A673 (cell line): ENCODE results near the gene SLC28A1. TPM values are rescaled to one million over a fixed set of nuclear protein-coding genes. Genes with fewer than 3 reads are reported as not detected.

Source experiments
- BruUV-seq: library from RNA; stranded (reverse); fragments of 400-500 nt; replicated peaks from 2 replicates; lab custom pipeline; 2021; lab: Mats Ljungman, UMichigan
- CTCF ChIA-PET: fragments of 300-600 bp; sonication (Branson Sonifier 250); formaldehyde crosslinking; loops from one replicate; lab custom pipeline; 2022; ENCODE audit warnings: antibody characterized with exemption; lab: Charles Lee
- POLR2A ChIA-PET: fragments of 300-600 bp; sonication (Branson Sonifier 250); formaldehyde crosslinking; loops from one replicate; lab custom pipeline; 2022; ENCODE audit warnings: antibody characterized with exemption; ENCODE audit not compliant: low non-redundant PET; lab: Charles Lee
- DNase-seq: peaks from one replicate; pipeline ENCODE4 v3.0.0-alpha.2; 2015; ENCODE audit warnings: low spot score
- H3K27ac ChIP-seq: fragments of 200-600 bp; sonication (generic); 2 replicates; pipeline ENCODE4 v1.5.1; 2016; ENCODE audit warnings: mixed run types, low read depth, mild to moderate bottlenecking, mixed read lengths, antibody characterized with exemption, low read length; ENCODE audit not compliant: poor library complexity, severe bottlenecking
- H3K27me3 ChIP-seq: fragments of 200-600 bp; sonication (generic); replicated peaks from 2 replicates; pipeline ENCODE4 v1.6.1; 2017; ENCODE audit warnings: mixed run types, low read depth, mild to moderate bottlenecking, mixed read lengths, antibody characterized with exemption, low read length; ENCODE audit not compliant: insufficient read depth, poor library complexity
- H3K36me3 ChIP-seq: fragments of 200-600 bp; sonication (generic); 2 replicates; pipeline ENCODE4 v1.6.1; 2016; ENCODE audit warnings: mixed run types, mild to moderate bottlenecking, mixed read lengths, antibody characterized with exemption, low read length; ENCODE audit not compliant: insufficient read depth, poor library complexity, severe bottlenecking
- H3K4me1 ChIP-seq: fragments of 200-600 bp; sonication (generic); 2 replicates; pipeline ENCODE4 v1.6.1; 2017; ENCODE audit warnings: mixed run types, mild to moderate bottlenecking, mixed read lengths, antibody characterized with exemption, low read length; ENCODE audit not compliant: insufficient read depth, poor library complexity, severe bottlenecking
- H3K4me3 ChIP-seq: fragments of 200-600 bp; sonication (generic); 2 replicates; pipeline ENCODE4 v1.5.1; 2016; ENCODE audit warnings: low read depth, mixed run types, mild to moderate bottlenecking, mixed read lengths, low read length; ENCODE audit not compliant: poor library complexity, severe bottlenecking
- H3K9me3 ChIP-seq: fragments of 200-600 bp; sonication (generic); 2 replicates; pipeline ENCODE4 v1.6.1; 2016; ENCODE audit warnings: mixed run types, low read depth, mild to moderate bottlenecking, mixed read lengths, antibody characterized with exemption, low read length; ENCODE audit not compliant: poor library complexity, severe bottlenecking
- CTCF ChIP-seq: fragments of 300-800, 200-600 bp; sonication (generic); conservative IDR thresholded peaks from 2 replicates; pipeline ENCODE4 v1.5.1; 2017; ENCODE audit warnings: low read depth, mild to moderate bottlenecking, antibody characterized with exemption, low read length, moderate library complexity, mixed read lengths
- EZH2 ChIP-seq: fragments of 200-600 bp; sonication (generic); IDR thresholded peaks from 2 replicates; pipeline ENCODE4 v1.6.1; 2017; ENCODE audit warnings: borderline replicate concordance, low read depth, mild to moderate bottlenecking, mixed read lengths, antibody characterized with exemption, low read length; ENCODE audit not compliant: poor library complexity, severe bottlenecking
- intact Hi-C: fragments of 100-400 bp; cut with micrococcal nuclease; formaldehyde crosslinking; loops from one replicate; pipeline ENCODE4 v1.10.0; 2022; ENCODE audit not compliant: unreplicated experiment
- total RNA-seq: library from RNA; stranded (reverse); gene quantifications from 2 replicates; pipeline ENCODE4 v1.2.3, GENCODE V29; 2021

The SLC28A1 gene
- total RNA-seq, 1 experiment from 2014 or later: not detected

DNA sequence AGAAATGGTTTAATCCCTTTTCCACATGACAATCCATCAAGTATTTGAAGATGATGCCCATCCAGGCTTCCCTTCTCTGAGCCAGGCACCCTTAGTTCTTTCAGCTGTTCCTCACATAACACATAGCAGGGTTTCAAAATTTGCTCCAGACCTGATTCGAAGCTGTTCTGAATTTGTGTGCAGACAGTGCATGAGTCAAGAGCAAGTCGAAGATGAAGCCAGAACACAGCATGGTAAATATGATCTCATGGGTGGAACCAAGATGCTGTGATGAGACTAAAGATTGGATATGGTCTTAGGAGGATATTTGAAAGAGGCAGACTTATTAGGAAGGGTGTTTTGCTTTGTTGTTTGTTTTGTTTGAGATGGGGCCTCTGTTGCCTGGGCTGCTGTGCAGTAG lies 64.6 kb downstream of the SLC28A1 start:
- ChIA-PET POLR2A (interaction anchor here (0.6 kb wide), 1 partner anchor 368 kb away, joined by 3 read pairs; no protein-coding TSS in a partner anchor), CTCF (no interaction called here)
- Histone ChIP-seq H3K27me3 (no peaks in the 10 kb centered on the region), H3K4me1 (no peaks in the 10 kb centered on the region), H3K36me3 (no peaks in the 10 kb centered on the region), H3K27ac (no peak overlapping the region), H3K9me3 (no peaks in the 10 kb centered on the region), H3K4me3 (no peak overlapping the region)
- no peak for TF ChIP-seq CTCF
- no peak for TF ChIP-seq EZH2
- BruUV-seq: no TSS peak
- DNase-seq: no peak
- intact Hi-C loops: no loop called here

DNA sequence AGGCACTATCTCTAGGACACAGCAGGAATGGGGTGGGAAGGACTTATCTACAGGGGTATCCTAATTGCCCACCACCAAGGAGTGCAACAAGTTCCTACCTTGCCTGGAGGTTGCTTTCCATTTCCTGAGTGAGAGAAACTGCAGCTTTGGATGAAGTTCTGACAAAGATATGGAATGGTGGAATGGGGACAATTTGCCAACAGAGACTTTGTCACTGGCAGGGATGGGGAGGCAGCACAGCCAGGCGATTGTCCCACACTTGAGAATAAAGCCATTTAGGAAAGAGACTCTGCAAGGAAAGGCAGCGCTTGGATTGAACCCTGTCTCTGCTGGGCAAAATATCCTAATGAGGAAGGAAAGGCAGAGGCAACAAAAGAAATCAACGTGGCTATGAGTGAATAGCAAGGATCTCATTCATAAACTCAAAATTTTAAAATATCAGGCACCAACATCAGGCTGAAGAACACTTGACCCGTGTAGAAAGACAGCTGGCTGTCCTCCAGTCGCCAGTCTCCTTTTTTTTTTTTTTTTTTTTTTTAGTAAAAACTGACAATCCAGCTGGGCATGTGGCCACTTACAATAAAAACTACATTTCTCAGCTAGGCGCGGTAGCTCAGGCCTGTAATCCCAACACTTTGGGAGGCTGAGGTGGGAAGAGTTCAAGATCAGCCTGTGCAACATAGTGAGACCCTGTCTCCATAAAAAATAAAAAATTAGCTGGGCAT lies 65.5 kb downstream of the SLC28A1 start:
- peaks cover 2% of the 10 kb centered on the region for H3K4me1 ChIP-seq
- H3K27me3 ChIP-seq: no peaks in the 10 kb centered on the region
- POLR2A ChIA-PET: no interaction called here
- no peaks in the 10 kb centered on the region for H3K9me3 ChIP-seq
- intact Hi-C loops: no loop called here
- BruUV-seq: no TSS peak
- no peak for DNase-seq
- H3K4me3 ChIP-seq: no peak overlapping the region
- H3K36me3 ChIP-seq: no peaks in the 10 kb centered on the region
- TF ChIP-seq EZH2 (no peak), CTCF (no peak)
- CTCF ChIA-PET: interaction anchor here (0.8 kb wide), 1 partner anchor 60 kb away, joined by 3 read pairs; no protein-coding TSS in a partner anchor
- no peak overlapping the region for H3K27ac ChIP-seq

DNA sequence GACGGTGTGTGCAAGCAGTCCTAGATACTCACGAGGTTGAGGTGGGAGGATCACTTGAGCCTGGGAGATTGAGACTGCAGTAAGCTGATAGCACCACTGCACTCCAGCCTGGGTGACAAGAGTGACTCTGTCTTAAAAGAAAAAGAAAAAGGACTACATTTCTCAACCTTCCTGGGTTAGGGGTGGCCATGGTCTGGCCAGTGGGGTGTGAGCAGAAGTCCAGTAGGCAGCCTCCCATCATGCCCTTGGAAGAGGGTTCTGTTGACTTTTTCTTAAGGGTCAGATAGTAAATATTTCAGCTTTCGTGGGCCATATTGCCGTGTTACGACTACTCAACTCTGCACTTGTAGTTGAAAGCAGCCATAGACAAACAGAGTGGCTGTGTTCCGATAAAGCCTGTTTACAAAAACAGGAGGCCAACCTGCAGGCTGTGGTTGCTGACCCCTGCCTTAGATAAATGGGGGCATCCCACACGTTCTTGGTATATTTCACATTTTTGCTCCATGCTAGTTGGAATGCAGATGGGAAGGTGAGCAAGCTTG lies 66.2 kb downstream of the SLC28A1 start:
- Histone ChIP-seq H3K36me3 (no peaks in the 10 kb centered on the region), H3K27me3 (no peaks in the 10 kb centered on the region), H3K4me1 (peaks cover 8% of the 10 kb centered on the region), H3K9me3 (no peaks in the 10 kb centered on the region), H3K4me3 (no peak overlapping the region), H3K27ac (no peak overlapping the region)
- intact Hi-C loops: no loop called here
- CTCF ChIA-PET: interaction anchor here (0.5 to 0.8 kb wide), 2 partner anchors 60 to 89 kb away, joined by 3 read pairs; no protein-coding TSS in a partner anchor
- TF ChIP-seq EZH2: no peak
- no peak for TF ChIP-seq CTCF
- no peak for DNase-seq
- BruUV-seq: no TSS peak
- POLR2A ChIA-PET: no interaction called here
